Hepatocyte (in vitro differentiated cells): ENCODE data around the gene PGM2. TPM values are rescaled to one million over a fixed set of nuclear protein-coding genes. Genes with fewer than 3 reads are reported as not detected.

ENCODE experiments used
- DNase-seq: peaks from one replicate; pipeline ENCODE4 v3.0.0-alpha.2; 2016; ENCODE audit warnings: low spot score
- H2AFZ ChIP-seq: fragments of 200-600 bp; sonication (generic); 2 replicates; pipeline ENCODE4 v1.6.0; 2016; ENCODE audit warnings: antibody characterized with exemption, mild to moderate bottlenecking
- H3K27ac ChIP-seq: fragments of 200-600 bp; sonication (generic); 2 replicates; pipeline ENCODE4 v1.5.1; 2016; ENCODE audit warnings: mild to moderate bottlenecking
- H3K27me3 ChIP-seq: fragments of 200-600 bp; sonication (generic); 2 replicates; pipeline ENCODE4 v1.6.1; 2016
- H3K36me3 ChIP-seq: fragments of 200-600 bp; sonication (generic); replicated peaks from 2 replicates; pipeline ENCODE4 v1.5.1; 2016; ENCODE audit warnings: low read depth; ENCODE audit not compliant: insufficient read depth
- H3K4me1 ChIP-seq: fragments of 200-600 bp; sonication (generic); 2 replicates; pipeline ENCODE4 v1.5.1; 2016; ENCODE audit warnings: mild to moderate bottlenecking, moderate library complexity; ENCODE audit not compliant: insufficient read depth
- H3K4me2 ChIP-seq: fragments of 200-600 bp; sonication (generic); 2 replicates; pipeline ENCODE4 v1.6.0; 2016
- H3K4me3 ChIP-seq: fragments of 200-600 bp; sonication (generic); 2 replicates; pipeline ENCODE4 v1.5.1; 2016; ENCODE audit warnings: mild to moderate bottlenecking
- H3K79me2 ChIP-seq: fragments of 200-600 bp; sonication (generic); 2 replicates; pipeline ENCODE4 v1.6.0; 2017; ENCODE audit warnings: mild to moderate bottlenecking
- H3K9me2 ChIP-seq: fragments of 200-600 bp; sonication (generic); replicated peaks from 2 replicates; pipeline ENCODE4 v1.6.0; 2017; ENCODE audit warnings: mild to moderate bottlenecking; ENCODE audit not compliant: insufficient read depth
- H3K9me3 ChIP-seq: fragments of 200-600 bp; sonication (generic); 2 replicates; pipeline ENCODE4 v1.5.1; 2016; ENCODE audit warnings: low read depth, mild to moderate bottlenecking
- H4K20me1 ChIP-seq: fragments of 200-600 bp; sonication (generic); 2 replicates; pipeline ENCODE4 v1.6.0; 2016; ENCODE audit warnings: mild to moderate bottlenecking; ENCODE audit not compliant: insufficient read depth, poor library complexity, severe bottlenecking
- EZH2 ChIP-seq: fragments of 200-600 bp; sonication (generic); IDR thresholded peaks from 2 replicates; pipeline ENCODE4 v1.6.1; 2016; ENCODE audit warnings: antibody characterized with exemption, mild to moderate bottlenecking, borderline replicate concordance
- EZH2phosphoT487 ChIP-seq: fragments of 200-600 bp; sonication (generic); IDR thresholded peaks from one replicate; pipeline ENCODE4 v1.6.1; 2018; ENCODE audit warnings: antibody characterized with exemption, mild to moderate bottlenecking, low read depth, moderate library complexity; ENCODE audit not compliant: unreplicated experiment, severe bottlenecking
- WGBS: methylation state at CpG from one replicate; pipeline ENCODE4 v1.1.6; 2016; ENCODE audit warnings: low lambda C conversion rate; ENCODE audit errors: missing lambda C conversion rate; 5-methylcytosine and 5-hydroxymethylcytosine counted together
- polyA plus RNA-seq: library from polyadenylated mRNA; unstranded; fragments of >200 nt; fragmentation: Nextera tagmentation; extraction: Ambion mirVana; gene quantifications from 2 replicates; pipeline ENCODE4 v1.2.1, GENCODE V29; 2016
- total RNA-seq: library from RNA; depleted of rRNA; stranded (reverse); fragments of >200 nt; gene quantifications from 2 replicates; pipeline ENCODE4 v1.2.3, GENCODE V29; 2014
- TF ChIP-seq, protein P1 (sequence below): fragments of 200-600 bp; sonication (generic); IDR thresholded peaks from 2 replicates; pipeline ENCODE4 v1.5.1; 2016; ENCODE audit warnings: antibody characterized with exemption, mild to moderate bottlenecking; ENCODE audit not compliant: poor library complexity

PGM2 gene
- total and polyA plus RNA-seq, 2 experiments from 2014 or later, result 11.2 to 28.2 TPM

DNA sequence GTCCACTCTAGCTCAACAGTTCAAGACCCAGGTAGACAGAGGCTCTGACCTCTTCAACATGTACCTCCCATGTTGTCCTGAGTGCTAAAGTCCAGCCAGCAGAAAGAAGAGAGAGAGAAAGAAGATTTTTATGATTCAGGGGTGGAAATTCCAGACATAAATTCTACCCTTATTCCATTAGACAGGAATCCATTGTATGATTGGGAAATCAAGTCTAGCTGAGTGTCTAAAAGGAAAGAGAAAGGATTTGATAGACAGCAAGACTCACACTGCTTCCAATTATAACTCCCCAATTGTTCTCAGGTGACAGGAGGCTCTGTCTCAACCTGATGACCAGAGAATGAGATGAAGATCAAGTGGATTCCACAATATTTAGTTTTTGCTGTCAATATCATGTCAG is 27.9 kb upstream of the PGM2 start:
- no peak for DNase-seq
- Histone ChIP-seq H3K4me3 (no peak overlapping the region), H3K9me3 (no peaks in the 10 kb centered on the region), H2AFZ (no peak overlapping the region), H3K79me2 (no peaks in the 10 kb centered on the region), H3K27ac (no peak overlapping the region), H3K4me1 (no peaks in the 10 kb centered on the region), H4K20me1 (no peaks in the 10 kb centered on the region), H3K36me3 (no peaks in the 10 kb centered on the region), H3K9me2 (no peaks in the 10 kb centered on the region), H3K27me3 (no peaks in the 10 kb centered on the region), H3K4me2 (no peak overlapping the region)
- TF ChIP-seq EZH2phosphoT487 (no peak), EZH2 (no peak)
- TF ChIP-seq, protein P1, sequence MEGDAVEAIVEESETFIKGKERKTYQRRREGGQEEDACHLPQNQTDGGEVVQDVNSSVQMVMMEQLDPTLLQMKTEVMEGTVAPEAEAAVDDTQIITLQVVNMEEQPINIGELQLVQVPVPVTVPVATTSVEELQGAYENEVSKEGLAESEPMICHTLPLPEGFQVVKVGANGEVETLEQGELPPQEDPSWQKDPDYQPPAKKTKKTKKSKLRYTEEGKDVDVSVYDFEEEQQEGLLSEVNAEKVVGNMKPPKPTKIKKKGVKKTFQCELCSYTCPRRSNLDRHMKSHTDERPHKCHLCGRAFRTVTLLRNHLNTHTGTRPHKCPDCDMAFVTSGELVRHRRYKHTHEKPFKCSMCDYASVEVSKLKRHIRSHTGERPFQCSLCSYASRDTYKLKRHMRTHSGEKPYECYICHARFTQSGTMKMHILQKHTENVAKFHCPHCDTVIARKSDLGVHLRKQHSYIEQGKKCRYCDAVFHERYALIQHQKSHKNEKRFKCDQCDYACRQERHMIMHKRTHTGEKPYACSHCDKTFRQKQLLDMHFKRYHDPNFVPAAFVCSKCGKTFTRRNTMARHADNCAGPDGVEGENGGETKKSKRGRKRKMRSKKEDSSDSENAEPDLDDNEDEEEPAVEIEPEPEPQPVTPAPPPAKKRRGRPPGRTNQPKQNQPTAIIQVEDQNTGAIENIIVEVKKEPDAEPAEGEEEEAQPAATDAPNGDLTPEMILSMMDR, result no peak

DNA sequence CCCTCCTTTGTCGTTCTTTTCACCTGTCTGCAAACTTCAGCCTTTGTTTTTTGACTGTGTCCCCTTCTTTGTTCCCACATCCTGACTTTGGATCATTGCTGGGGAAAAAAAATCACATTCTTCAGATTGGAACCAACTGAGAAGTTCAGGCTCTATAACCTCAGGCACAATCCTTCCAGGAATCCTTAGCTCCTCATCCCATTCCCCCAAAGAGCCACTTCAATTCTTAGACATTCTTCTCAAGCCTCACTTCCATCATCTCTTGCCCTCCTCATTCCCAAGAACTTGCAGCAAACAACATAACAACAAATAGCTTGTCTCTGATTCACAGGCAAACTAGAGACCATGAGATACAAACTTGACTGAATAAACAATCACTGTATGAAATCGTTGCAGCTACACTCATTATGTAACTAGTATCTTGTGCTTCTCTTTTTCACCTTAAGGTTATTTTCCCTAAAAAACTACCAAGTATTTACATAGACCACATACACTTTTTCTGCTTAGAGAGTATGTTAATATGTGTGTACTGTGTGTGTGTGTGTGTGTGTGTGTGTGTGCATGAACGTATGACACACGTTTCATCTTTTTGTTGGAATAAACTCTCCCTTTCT is 26.4 kb upstream of the PGM2 start:
- H2AFZ ChIP-seq, result no peak overlapping the region
- WGBS, result 68% methylated on average over 4 of the region's 4 CpGs
- no peaks in the 10 kb centered on the region for H3K4me1 ChIP-seq
- no peak overlapping the region for H3K4me3 ChIP-seq
- H3K27ac ChIP-seq, result no peak overlapping the region
- H3K9me3 ChIP-seq, result no peaks in the 10 kb centered on the region
- H3K4me2 ChIP-seq, result no peak overlapping the region
- no peaks in the 10 kb centered on the region for H3K9me2 ChIP-seq
- TF ChIP-seq EZH2phosphoT487, result no peak
- TF ChIP-seq, protein P1, result no peak
- TF ChIP-seq EZH2, result no peak
- no peaks in the 10 kb centered on the region for H3K36me3 ChIP-seq
- no peaks in the 10 kb centered on the region for H3K79me2 ChIP-seq
- H3K27me3 ChIP-seq, result no peaks in the 10 kb centered on the region
- no peak for DNase-seq
- H4K20me1 ChIP-seq, result no peaks in the 10 kb centered on the region

DNA sequence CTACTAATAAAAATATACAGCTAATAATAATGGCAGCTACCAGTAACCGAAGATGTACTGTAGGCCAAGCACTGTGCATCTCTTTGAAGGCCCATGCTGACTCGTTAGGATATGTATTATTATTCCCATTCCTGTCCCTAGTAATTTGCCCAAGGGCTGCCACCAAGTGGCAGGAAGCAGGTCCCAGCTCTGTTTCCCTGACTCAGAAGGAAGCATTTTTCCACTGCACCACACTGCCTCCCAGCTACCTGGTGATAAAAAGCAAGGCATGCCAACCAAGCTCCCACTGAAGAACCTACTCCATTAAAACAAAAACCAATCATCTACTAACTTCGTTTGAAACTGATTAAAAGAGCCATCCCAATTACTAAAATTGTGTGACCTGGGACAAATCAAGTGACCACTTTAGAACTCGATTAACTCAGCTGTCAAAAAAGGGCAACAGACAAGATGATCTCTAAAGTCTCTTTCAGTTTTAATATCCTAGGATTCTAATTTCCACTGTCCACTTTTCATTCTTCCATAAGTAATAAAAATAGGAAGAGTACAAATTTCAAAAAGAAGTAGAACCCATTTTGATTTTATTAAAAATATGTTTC is 24.3 kb upstream of the PGM2 start:
- Histone ChIP-seq H3K4me3 (no peak overlapping the region), H3K9me3 (no peaks in the 10 kb centered on the region), H2AFZ (no peak overlapping the region), H3K79me2 (no peaks in the 10 kb centered on the region), H3K36me3 (no peaks in the 10 kb centered on the region), H3K27ac (no peak overlapping the region), H3K4me1 (no peaks in the 10 kb centered on the region), H3K4me2 (no peak overlapping the region), H4K20me1 (no peaks in the 10 kb centered on the region), H3K9me2 (no peaks in the 10 kb centered on the region), H3K27me3 (no peaks in the 10 kb centered on the region)
- peak; percentile 86 for DNase-seq
- 37% methylated on average over 4 of the region's 4 CpGs for WGBS
- no peak for TF ChIP-seq EZH2phosphoT487
- TF ChIP-seq, protein P1, result peak; percentile 69
